ENCODE measurements around the gene ELANE.

ELANE gene

DNA sequence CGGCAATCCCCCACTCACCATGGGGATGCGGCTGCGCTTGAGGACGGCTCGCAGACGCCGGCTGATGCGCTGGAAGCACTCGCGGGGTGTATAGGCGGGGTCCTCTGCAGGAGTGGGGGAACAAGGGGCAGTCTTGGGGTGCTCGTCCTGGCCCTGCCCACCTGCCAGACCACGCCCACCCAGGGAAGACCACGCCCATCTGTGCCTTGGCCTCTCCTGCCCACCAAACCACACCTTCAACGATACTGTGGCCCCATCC lies 47.9 kb downstream of the ELANE start:
- no peaks in the 10 kb centered on the region for H3K27me3 ChIP-seq (ENCODE audit: control insufficient read depth, insufficient read depth, low read length)
- H3K4me3 ChIP-seq (ENCODE audit: low read length): no peak overlapping the region
- no peaks in the 10 kb centered on the region for H3K9me3 ChIP-seq (ENCODE audit: control insufficient read depth, insufficient read depth, low read length)
- H3K4me1 ChIP-seq (ENCODE audit: control insufficient read depth, insufficient read depth, low read length): peaks cover 4% of the 10 kb centered on the region; the same call in 1 of the 2 replicates
- H3K36me3 ChIP-seq (ENCODE audit: control insufficient read depth, insufficient read depth, low read length): peaks cover 3% of the 10 kb centered on the region; the same call in 1 of the 2 replicates
- no CpG with 5 or more reads among the region's 15 CpGs for WGBS (ENCODE audit: insufficient coverage, insufficient read length)
- DNase-seq (ENCODE audit: low read depth, low spot score): no peak
- H3K27ac ChIP-seq (ENCODE audit: low read length): no peak overlapping the region

DNA sequence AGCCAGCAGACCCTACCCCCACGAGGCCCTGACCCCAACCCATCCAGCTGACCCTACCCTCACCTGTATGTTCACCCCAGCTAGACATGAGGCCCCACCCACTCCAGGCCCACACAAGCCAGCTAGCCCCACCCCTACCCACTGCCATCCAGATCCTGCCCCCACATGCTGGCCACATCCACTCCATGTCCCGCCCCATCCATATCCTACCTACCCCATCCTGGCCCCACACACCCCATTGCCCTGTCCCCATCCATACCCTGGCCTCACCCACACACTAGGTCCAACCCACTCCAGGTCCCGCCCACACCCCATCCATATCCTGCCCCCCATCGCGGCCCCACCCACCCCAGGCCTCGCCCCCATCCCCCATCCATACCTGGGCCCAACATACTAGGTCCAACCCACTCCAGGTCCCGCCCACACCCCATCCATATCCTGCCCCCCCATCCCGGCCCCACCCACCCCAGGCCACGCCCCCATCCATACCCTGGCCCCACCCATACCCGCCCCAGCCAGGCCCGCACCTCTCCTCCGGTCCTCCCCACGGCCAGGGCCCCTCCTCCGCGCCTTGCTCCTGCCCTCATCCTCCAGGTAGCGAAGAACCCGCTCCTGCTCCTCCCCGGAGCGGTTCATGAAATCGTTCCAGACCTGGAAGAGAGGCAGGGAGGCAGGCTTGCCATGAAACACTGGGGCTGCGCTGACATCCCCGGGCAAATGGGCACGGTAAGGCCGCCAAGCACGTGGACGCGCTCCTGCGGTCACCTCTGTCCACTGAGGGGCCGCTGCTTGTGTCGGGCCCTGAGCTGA lies 48.4 kb downstream of the ELANE start:
- Histone ChIP-seq H3K4me3 (ENCODE audit: low read length) (no peak overlapping the region), H3K36me3 (ENCODE audit: control insufficient read depth, insufficient read depth, low read length) (peaks cover 3% of the 10 kb centered on the region; the same call in 1 of the 2 replicates), H3K27ac (ENCODE audit: low read length) (no peak overlapping the region), H3K4me1 (ENCODE audit: control insufficient read depth, insufficient read depth, low read length) (peaks cover 4% of the 10 kb centered on the region; the same call in 1 of the 2 replicates), H3K27me3 (ENCODE audit: control insufficient read depth, insufficient read depth, low read length) (no peaks in the 10 kb centered on the region), H3K9me3 (ENCODE audit: control insufficient read depth, insufficient read depth, low read length) (no peaks in the 10 kb centered on the region)
- no peak for DNase-seq (ENCODE audit: low read depth, low spot score)
- WGBS (ENCODE audit: insufficient coverage, insufficient read length): no CpG with 5 or more reads among the region's 30 CpGs

DNA sequence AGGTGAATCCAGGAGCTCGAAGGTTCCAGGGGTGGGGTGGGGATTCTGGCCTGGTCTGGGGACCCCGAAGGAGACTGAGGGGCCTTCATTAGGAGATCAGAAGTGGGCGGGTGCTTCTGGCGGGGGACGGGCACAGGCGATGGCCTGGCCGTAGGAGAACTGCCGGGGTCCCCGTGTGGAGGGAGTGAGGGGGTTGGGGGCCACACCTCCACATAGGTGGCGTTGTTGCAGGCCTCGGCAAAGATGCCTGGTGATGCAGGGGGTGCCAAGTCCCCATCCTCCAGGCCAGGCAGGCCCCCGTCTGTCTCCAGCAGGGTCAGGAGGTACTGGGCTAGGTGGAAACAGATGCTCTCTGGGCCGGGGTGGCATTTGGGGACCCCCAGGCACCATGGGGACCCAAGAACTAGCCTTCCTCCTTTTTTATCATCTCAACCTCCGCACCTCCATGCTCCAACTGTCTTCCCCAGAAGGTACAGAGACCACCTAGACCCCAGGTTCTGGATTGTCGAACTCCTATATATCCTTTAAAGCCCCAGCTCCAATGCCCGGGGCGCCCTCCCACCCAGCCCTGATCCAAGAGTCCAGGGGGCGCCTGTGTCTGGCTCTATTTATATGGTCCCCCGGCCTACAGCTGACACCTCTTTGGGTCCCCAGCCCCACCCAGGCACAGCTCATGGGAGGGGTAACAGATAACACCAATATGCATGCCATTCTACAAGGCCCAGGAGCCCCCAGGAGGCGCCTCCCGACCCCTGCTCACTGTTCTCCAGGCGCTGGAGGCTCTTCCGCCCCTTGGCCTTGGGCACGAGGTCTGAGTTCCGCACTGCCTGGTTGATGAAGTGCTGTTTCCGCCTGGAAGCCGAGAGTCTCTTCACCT lies 49.4 kb downstream of the ELANE start:
- no peak overlapping the region for H3K4me3 ChIP-seq (ENCODE audit: low read length)
- WGBS (ENCODE audit: insufficient coverage, insufficient read length): no CpG with 5 or more reads among the region's 27 CpGs
- H3K36me3 ChIP-seq (ENCODE audit: control insufficient read depth, insufficient read depth, low read length): peaks cover 3% of the 10 kb centered on the region; the same call in 1 of the 2 replicates
- no peak for DNase-seq (ENCODE audit: low read depth, low spot score)
- H3K9me3 ChIP-seq (ENCODE audit: control insufficient read depth, insufficient read depth, low read length): no peaks in the 10 kb centered on the region
- no peaks in the 10 kb centered on the region for H3K27me3 ChIP-seq (ENCODE audit: control insufficient read depth, insufficient read depth, low read length)
- H3K4me1 ChIP-seq (ENCODE audit: control insufficient read depth, insufficient read depth, low read length): peaks cover 4% of the 10 kb centered on the region; the same call in 1 of the 2 replicates
- H3K27ac ChIP-seq (ENCODE audit: low read length): no peak overlapping the region

DNA sequence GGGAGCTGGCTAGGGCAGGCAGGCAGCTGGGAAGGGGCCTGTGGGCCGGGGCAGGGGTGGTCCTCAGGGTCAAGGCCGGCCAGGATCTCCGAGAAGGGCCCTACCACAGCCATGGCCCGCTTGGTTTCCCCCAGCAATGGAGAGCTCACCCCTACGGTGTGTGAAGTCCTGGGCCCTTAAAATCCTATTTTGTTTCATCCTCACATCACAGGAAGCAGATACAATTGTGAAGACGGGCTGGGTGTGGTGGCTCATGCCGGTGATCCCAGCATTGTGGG lies 49.9 kb downstream of the ELANE start:
- no peak overlapping the region for H3K27ac ChIP-seq (ENCODE audit: low read length)
- H3K9me3 ChIP-seq (ENCODE audit: control insufficient read depth, insufficient read depth, low read length): no peaks in the 10 kb centered on the region
- H3K4me3 ChIP-seq (ENCODE audit: low read length): no peak overlapping the region
- no peak for DNase-seq (ENCODE audit: low read depth, low spot score)
- peaks cover 3% of the 10 kb centered on the region; the same call in 1 of the 2 replicates for H3K36me3 ChIP-seq (ENCODE audit: control insufficient read depth, insufficient read depth, low read length)
- WGBS (ENCODE audit: insufficient coverage, insufficient read length): no CpG with 5 or more reads among the region's 7 CpGs
- H3K27me3 ChIP-seq (ENCODE audit: control insufficient read depth, insufficient read depth, low read length): no peaks in the 10 kb centered on the region
- peaks cover 4% of the 10 kb centered on the region; the same call in 1 of the 2 replicates for H3K4me1 ChIP-seq (ENCODE audit: control insufficient read depth, insufficient read depth, low read length)

DNA sequence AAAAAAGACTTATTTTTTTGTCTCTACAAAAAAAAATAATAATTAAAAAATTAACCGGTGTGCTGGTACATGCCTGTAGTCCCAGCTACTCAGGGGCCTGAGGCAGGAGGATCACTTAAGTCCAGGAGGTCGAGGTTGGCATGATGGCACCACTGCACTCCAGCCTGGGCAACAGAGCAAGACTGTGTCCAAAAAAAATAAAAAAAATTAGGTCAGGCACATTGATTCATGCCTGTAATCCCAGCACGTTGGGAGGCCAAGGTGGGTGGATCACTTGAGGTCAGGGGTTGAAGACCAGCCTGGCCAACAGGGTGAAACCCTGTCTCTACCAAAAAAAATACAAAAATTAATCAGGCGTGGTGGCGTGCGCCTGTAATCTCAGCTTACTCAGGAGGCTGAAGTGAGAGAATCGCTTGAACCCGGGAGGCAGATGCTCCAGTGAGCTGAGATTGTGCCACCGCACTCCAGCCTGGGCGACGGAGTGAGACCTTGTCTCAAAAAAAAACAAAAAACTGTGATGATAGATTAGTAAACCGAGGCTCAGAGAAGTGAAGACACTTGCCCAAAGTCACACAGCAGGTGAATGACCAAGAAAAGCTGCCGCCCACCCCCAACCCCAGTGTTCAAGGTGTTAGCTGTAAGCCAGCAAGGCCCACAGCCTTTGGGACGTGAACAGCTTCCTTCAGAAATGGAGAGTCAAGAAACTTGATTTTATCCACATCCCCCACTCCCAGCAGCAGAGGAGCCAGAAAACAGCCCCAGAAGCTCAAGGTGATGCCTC lies 50.5 kb downstream of the ELANE start:
- peaks cover 3% of the 10 kb centered on the region; the same call in 1 of the 2 replicates for H3K36me3 ChIP-seq (ENCODE audit: control insufficient read depth, insufficient read depth, low read length)
- H3K4me3 ChIP-seq (ENCODE audit: low read length): no peak overlapping the region
- H3K9me3 ChIP-seq (ENCODE audit: control insufficient read depth, insufficient read depth, low read length): no peaks in the 10 kb centered on the region
- H3K4me1 ChIP-seq (ENCODE audit: control insufficient read depth, insufficient read depth, low read length): peaks cover 4% of the 10 kb centered on the region; the same call in 1 of the 2 replicates
- no peak overlapping the region for H3K27ac ChIP-seq (ENCODE audit: low read length)
- DNase-seq (ENCODE audit: low read depth, low spot score): no peak
- WGBS (ENCODE audit: insufficient coverage, insufficient read length): no CpG with 5 or more reads among the region's 14 CpGs
- no peaks in the 10 kb centered on the region for H3K27me3 ChIP-seq (ENCODE audit: control insufficient read depth, insufficient read depth, low read length)

DNA sequence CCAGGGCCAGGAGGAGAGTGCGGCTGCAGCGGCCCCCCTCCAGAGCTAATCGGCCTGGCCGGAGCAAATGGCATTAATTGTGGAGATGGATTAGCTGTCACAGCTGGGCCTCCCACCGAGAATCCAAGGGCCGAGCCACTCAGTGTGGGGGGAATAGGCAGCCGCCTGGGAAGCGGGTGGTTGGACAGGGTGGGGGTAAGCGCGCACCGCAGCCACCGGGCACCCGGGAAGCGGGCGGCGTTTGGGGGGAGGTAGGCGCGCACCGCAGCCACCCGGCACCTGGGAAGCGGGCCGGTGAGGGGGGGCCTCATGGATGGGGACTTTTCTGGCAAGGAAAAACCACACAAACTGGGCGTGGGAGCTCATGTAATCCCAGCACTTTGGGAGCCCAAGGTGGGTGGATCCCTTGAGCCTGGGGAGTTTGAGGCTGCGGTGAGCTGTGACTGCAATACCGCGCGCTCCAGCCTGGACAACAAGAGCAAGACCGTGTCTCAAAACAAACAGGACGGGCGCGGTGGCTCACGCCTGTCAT lies 51.2 kb downstream of the ELANE start:
- DNase-seq (ENCODE audit: low read depth, low spot score): no peak
- Histone ChIP-seq H3K36me3 (ENCODE audit: control insufficient read depth, insufficient read depth, low read length) (peaks cover 3% of the 10 kb centered on the region; the same call in 1 of the 2 replicates), H3K4me3 (ENCODE audit: low read length) (no peak overlapping the region), H3K27ac (ENCODE audit: low read length) (no peak overlapping the region), H3K9me3 (ENCODE audit: control insufficient read depth, insufficient read depth, low read length) (no peaks in the 10 kb centered on the region), H3K27me3 (ENCODE audit: control insufficient read depth, insufficient read depth, low read length) (no peaks in the 10 kb centered on the region), H3K4me1 (ENCODE audit: control insufficient read depth, insufficient read depth, low read length) (peaks cover 4% of the 10 kb centered on the region; the same call in 1 of the 2 replicates)
- no CpG with 5 or more reads among the region's 32 CpGs for WGBS (ENCODE audit: insufficient coverage, insufficient read length)

DNA sequence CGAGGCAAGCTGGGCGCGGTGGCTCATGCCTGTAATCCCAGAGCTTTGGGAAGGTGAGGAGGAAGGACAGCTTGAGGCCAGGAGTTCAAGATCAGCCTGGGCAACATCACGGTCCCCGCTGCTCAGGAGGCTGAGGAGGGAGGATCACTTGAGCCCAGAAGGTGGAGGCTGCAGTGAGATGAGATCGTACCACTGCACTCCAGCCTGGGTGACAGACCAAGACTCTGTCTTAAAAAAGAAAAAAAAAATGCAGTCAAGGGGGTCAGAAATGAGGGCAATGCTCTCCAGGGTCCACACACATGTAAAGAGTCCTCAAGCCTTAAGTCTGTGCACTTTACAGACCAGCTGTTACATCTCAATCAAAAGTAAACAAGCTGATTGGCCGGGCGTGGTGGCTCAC lies 52.4 kb downstream of the ELANE start:
- no CpG with 5 or more reads among the region's 8 CpGs for WGBS (ENCODE audit: insufficient coverage, insufficient read length)

More for the DNA sequence above, 52.4 kb downstream of the ELANE start:
- no peaks in the 10 kb centered on the region for H3K9me3 ChIP-seq (ENCODE audit: control insufficient read depth, insufficient read depth, low read length)
- no peaks in the 10 kb centered on the region; the same call in 1 of the 2 replicates for H3K36me3 ChIP-seq (ENCODE audit: control insufficient read depth, insufficient read depth, low read length)
- H3K27me3 ChIP-seq (ENCODE audit: control insufficient read depth, insufficient read depth, low read length): no peaks in the 10 kb centered on the region
- no peak for DNase-seq (ENCODE audit: low read depth, low spot score)
- H3K4me3 ChIP-seq (ENCODE audit: low read length): no peak overlapping the region
- no peak overlapping the region for H3K27ac ChIP-seq (ENCODE audit: low read length)
- H3K4me1 ChIP-seq (ENCODE audit: control insufficient read depth, insufficient read depth, low read length): peaks cover 5% of the 10 kb centered on the region

Measured in iPS DF 6.9 (cell line).